ENCODE measurements around the gene NFRKB.

Gene NFRKB

GRCh38 chr11:129935723-129936122 lies 40.3 kb upstream of the NFRKB start:
- CTCF ChIA-PET = interaction anchor here (0.5 kb wide), 1 partner anchor 34 kb away, joined by 3 read pairs; no protein-coding TSS in a partner anchor
- POLR2A ChIA-PET (ENCODE audit: low non-redundant PET) = no interaction called here

GRCh38 chr11:129933891-129934290 lies 38.5 kb upstream of the NFRKB start:
- ChIA-PET CTCF (interaction anchor here (0.6 kb wide), 1 partner anchor 570 kb away, joined by 3 read pairs; no protein-coding TSS in a partner anchor), POLR2A (ENCODE audit: low non-redundant PET) (no interaction called here)
- DNase-seq (ENCODE audit: low spot score) = no peak
- no peak for TF ChIP-seq CTCF (conservative IDR thresholded peaks at IDR 0.05; ENCODE audit: low read depth)
- H3K27ac ChIP-seq = no peak overlapping the region

More at GRCh38 chr11:129935723-129936122, 40.3 kb upstream of the NFRKB start:
- H3K27ac ChIP-seq = no peak overlapping the region
- no peak for TF ChIP-seq CTCF (conservative IDR thresholded peaks at IDR 0.05; ENCODE audit: low read depth)
- DNase-seq (ENCODE audit: low spot score) = no peak

- no peak for DNase-seq (ENCODE audit: low spot score)
- H3K27ac ChIP-seq = no peak overlapping the region
- CTCF ChIA-PET = interaction anchor here (0.6 to 1.2 kb wide), 2 partner anchors 9 to 569 kb away, joined by 3 to 12 read pairs; no protein-coding TSS in a partner anchor
- TF ChIP-seq CTCF (conservative IDR thresholded peaks at IDR 0.05; ENCODE audit: low read depth) = no peak
- POLR2A ChIA-PET (ENCODE audit: low non-redundant PET) = no interaction called here
Observed at GRCh38 chr11:129933262-129933661, 37.9 kb upstream of the NFRKB start.

- ChIA-PET POLR2A (ENCODE audit: low non-redundant PET) (no interaction called here), CTCF (interaction anchor here (1.2 kb wide), 1 partner anchor 9 kb away, joined by 12 read pairs; no protein-coding TSS in a partner anchor)
- TF ChIP-seq CTCF (conservative IDR thresholded peaks at IDR 0.05; ENCODE audit: low read depth) = no peak
Observed at GRCh38 chr11:129932381-129933067, 37.1 kb upstream of the NFRKB start.

GRCh38 chr11:129930743-129931142 lies 35.4 kb upstream of the NFRKB start:
- H3K27ac ChIP-seq = peak overlapping the region; percentile 58
- no peak for TF ChIP-seq CTCF (conservative IDR thresholded peaks at IDR 0.05; ENCODE audit: low read depth)
- ChIA-PET POLR2A (ENCODE audit: low non-redundant PET) (no interaction called here), CTCF (interaction anchor here (1.2 to 2.2 kb wide), 2 partner anchors 202 to 216 kb away, joined by 3 to 7 read pairs; no protein-coding TSS in a partner anchor)
- no peak for DNase-seq (ENCODE audit: low spot score)

More at GRCh38 chr11:129932381-129933067, 37.1 kb upstream of the NFRKB start:
- no peak for DNase-seq (ENCODE audit: low spot score)
- H3K27ac ChIP-seq = peak overlapping the region; percentile 76

GRCh38 chr11:129930296-129930695 lies 34.9 kb upstream of the NFRKB start:
- no peak for TF ChIP-seq CTCF (conservative IDR thresholded peaks at IDR 0.05; ENCODE audit: low read depth)
- peak overlapping the region; percentile 58 for H3K27ac ChIP-seq
- DNase-seq (ENCODE audit: low spot score) = peak; percentile 59
- ChIA-PET CTCF (interaction anchor here (0.7 to 2.2 kb wide), 3 partner anchors 202 to 337 kb away, joined by 3 to 7 read pairs (median 5); no protein-coding TSS in a partner anchor), POLR2A (ENCODE audit: low non-redundant PET) (interaction anchor here (1.1 kb wide), 1 partner anchor 141 kb away, joined by 5 read pairs; no protein-coding TSS in a partner anchor)

All from RWPE1 (cell line).